Measurements from ENCODE around the gene ATP9B. TPM values are rescaled to one million over a fixed set of nuclear protein-coding genes. Genes with fewer than 3 reads are reported as not detected.

Gene ATP9B
- polyA plus RNA-seq, 3 donors: 7.2 to 20.3 (median 14.0) TPM

DNA sequence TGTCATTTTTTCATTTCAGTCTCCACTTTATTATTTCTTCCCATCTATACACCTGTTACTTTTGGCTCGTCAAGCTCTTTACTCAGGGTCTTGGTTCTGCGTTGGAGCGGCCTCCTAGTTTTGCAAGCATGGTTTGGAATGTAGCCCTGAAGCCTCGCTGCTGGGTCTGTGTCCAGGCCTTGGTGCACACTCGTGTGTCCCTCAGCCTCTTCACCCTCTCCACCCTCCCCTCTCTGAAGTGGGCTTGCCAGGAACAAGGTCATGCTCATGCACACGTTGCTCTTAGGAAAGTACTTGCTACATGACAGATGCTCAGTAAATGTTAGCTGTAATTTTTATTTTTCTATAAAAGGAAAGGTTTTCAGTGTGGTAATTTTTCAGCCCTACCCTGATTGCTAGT is 147.0 kb downstream of the ATP9B start:
- Mint-ChIP-seq H3K9me3 (peaks cover 0 to 5% (median 1%) of the 10 kb centered on the region in 7 donors), H3K4me1 (peaks cover 9% of the 10 kb centered on the region), H3K27ac (peak overlapping the region in 1 of 7 donors; percentile 9), H3K36me3 (peaks cover 16 to 32% of the 10 kb centered on the region in 2 donors), H3K4me3 (no peak overlapping the region), H3K27me3 (ENCODE audit: low read depth in 3 of 3) (peaks cover 0 to 2% (median 0%) of the 10 kb centered on the region in 3 donors)
- no peak overlapping the region for H3K4me3 ChIP-seq (replicated peaks in 1 of 3; ENCODE audit: low read depth in 2 of 3, low read length in 3 of 3)
- no peaks in the 10 kb centered on the region for H3K79me2 ChIP-seq (ENCODE audit: insufficient read depth, low read length)
- no peak overlapping the region for H2AFZ ChIP-seq (ENCODE audit: insufficient read depth, low read depth, low read length, poor library complexity, severe bottlenecking)
- no peaks in the 10 kb centered on the region for H3K27me3 ChIP-seq (ENCODE audit: control insufficient read depth in 2 of 2, insufficient read depth in 2 of 2, low read length in 2 of 2)
- no peak overlapping the region for H3K4me2 ChIP-seq (replicated peaks; ENCODE audit: extremely low read depth, low read length, poor library complexity, severe bottlenecking)
- no peak overlapping the region for H3K9ac ChIP-seq (ENCODE audit: insufficient read depth, low read length, poor library complexity, severe bottlenecking)
- no peak for DNase-seq
- no peaks in the 10 kb centered on the region for H3K9me3 ChIP-seq (replicated peaks in 1 of 2; ENCODE audit: control insufficient read depth in 1 of 2, insufficient read depth in 1 of 2, low read length in 2 of 2)
- peaks cover 8 to 9% of the 10 kb centered on the region in 2 donors for H3K4me1 ChIP-seq (ENCODE audit: control insufficient read depth in 1 of 2, insufficient read depth in 2 of 2, low read length in 2 of 2)
- H4K20me1 ChIP-seq (ENCODE audit: insufficient read depth, low read length): no peaks in the 10 kb centered on the region
- 100% methylated on average over 4 of the region's 6 CpGs for WGBS (ENCODE audit: insufficient coverage)
- H3K36me3 ChIP-seq (replicated peaks in 1 of 2; ENCODE audit: control insufficient read depth in 1 of 2, insufficient read depth in 2 of 2, low read length in 2 of 2): peaks cover 8 to 10% of the 10 kb centered on the region in 2 donors
- H3K27ac ChIP-seq (ENCODE audit: low read depth in 1 of 2, low read length in 2 of 2): no peak overlapping the region
- TF ChIP-seq, protein P1, sequence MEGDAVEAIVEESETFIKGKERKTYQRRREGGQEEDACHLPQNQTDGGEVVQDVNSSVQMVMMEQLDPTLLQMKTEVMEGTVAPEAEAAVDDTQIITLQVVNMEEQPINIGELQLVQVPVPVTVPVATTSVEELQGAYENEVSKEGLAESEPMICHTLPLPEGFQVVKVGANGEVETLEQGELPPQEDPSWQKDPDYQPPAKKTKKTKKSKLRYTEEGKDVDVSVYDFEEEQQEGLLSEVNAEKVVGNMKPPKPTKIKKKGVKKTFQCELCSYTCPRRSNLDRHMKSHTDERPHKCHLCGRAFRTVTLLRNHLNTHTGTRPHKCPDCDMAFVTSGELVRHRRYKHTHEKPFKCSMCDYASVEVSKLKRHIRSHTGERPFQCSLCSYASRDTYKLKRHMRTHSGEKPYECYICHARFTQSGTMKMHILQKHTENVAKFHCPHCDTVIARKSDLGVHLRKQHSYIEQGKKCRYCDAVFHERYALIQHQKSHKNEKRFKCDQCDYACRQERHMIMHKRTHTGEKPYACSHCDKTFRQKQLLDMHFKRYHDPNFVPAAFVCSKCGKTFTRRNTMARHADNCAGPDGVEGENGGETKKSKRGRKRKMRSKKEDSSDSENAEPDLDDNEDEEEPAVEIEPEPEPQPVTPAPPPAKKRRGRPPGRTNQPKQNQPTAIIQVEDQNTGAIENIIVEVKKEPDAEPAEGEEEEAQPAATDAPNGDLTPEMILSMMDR (IDR thresholded peaks at IDR 0.05): no peak
- intact Hi-C loops (cut with micrococcal nuclease): no loop called here

DNA sequence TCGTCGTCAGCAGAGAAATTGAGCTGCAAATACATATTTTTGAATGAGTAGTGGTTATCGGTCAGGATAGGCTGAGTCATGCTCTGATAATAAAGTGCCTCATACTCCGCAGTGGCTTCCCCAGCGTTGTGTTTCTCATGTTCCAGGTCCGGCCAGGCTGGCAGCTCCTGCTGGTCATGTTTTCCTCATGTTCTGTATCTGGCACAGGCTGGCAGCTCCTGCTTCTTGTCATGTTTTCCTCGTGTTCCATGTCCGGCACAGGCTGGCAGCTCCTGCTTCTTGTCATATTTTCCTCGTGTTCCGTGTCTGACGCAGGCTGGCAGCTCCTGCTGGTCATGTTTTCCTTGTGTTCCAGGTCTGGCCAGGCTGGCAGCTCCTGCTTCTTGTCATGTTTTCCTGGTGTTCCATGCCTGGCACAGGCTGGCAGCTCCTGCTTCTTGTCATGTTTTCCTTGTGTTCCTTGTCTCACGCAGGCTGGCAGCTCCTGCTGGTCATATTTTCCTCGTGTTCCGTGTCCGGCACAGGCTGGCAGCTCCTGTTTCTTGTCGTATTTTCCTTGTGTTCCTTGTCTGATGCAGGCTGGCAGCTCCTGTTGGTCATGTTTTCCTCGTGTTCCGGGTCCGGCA is 148.9 kb downstream of the ATP9B start:
- H3K9ac ChIP-seq (ENCODE audit: insufficient read depth, low read length, poor library complexity, severe bottlenecking): no peak overlapping the region
- Mint-ChIP-seq H3K36me3 (peaks cover 18 to 43% of the 10 kb centered on the region in 2 donors), H3K27me3 (ENCODE audit: low read depth in 3 of 3) (peaks cover 0 to 2% (median 0%) of the 10 kb centered on the region in 3 donors), H3K27ac (peak overlapping the region in 1 of 7 donors; percentile 54), H3K4me3 (no peak overlapping the region), H3K4me1 (peaks cover 9% of the 10 kb centered on the region), H3K9me3 (peaks cover 0 to 5% (median 1%) of the 10 kb centered on the region in 7 donors)
- intact Hi-C loops (cut with micrococcal nuclease): no loop called here
- H3K9me3 ChIP-seq (replicated peaks in 1 of 2; ENCODE audit: control insufficient read depth in 1 of 2, insufficient read depth in 1 of 2, low read length in 2 of 2): no peaks in the 10 kb centered on the region
- H3K36me3 ChIP-seq (replicated peaks in 1 of 2; ENCODE audit: control insufficient read depth in 1 of 2, insufficient read depth in 2 of 2, low read length in 2 of 2): peaks cover 8 to 10% of the 10 kb centered on the region in 2 donors
- no peaks in the 10 kb centered on the region for H4K20me1 ChIP-seq (ENCODE audit: insufficient read depth, low read length)
- H3K4me2 ChIP-seq (replicated peaks; ENCODE audit: extremely low read depth, low read length, poor library complexity, severe bottlenecking): no peak overlapping the region
- DNase-seq: no peak
- WGBS (ENCODE audit: insufficient coverage): 97% methylated on average over 19 of the region's 19 CpGs
- TF ChIP-seq, protein P1 (IDR thresholded peaks at IDR 0.05): no peak
- H3K79me2 ChIP-seq (ENCODE audit: insufficient read depth, low read length): no peaks in the 10 kb centered on the region
- no peaks in the 10 kb centered on the region for H3K27me3 ChIP-seq (ENCODE audit: control insufficient read depth in 2 of 2, insufficient read depth in 2 of 2, low read length in 2 of 2)
- peaks cover 8 to 9% of the 10 kb centered on the region in 2 donors for H3K4me1 ChIP-seq (ENCODE audit: control insufficient read depth in 1 of 2, insufficient read depth in 2 of 2, low read length in 2 of 2)
- H3K4me3 ChIP-seq (replicated peaks in 1 of 3; ENCODE audit: low read depth in 2 of 3, low read length in 3 of 3): no peak overlapping the region
- no peak overlapping the region for H2AFZ ChIP-seq (ENCODE audit: insufficient read depth, low read depth, low read length, poor library complexity, severe bottlenecking)
- no peak overlapping the region for H3K27ac ChIP-seq (ENCODE audit: low read depth in 1 of 2, low read length in 2 of 2)

All from CD14-positive monocyte (primary cell).